Gastrocnemius medialis (tissue), 4 donors: Measurements from ENCODE around the gene KCNJ4.

ENCODE experiments used
- POLR2A ChIP-seq, 2 donors: fragments of 450-650 bp; IDR thresholded peaks; one replicate each; pipeline ENCODE4 v1.6.1; 2017; ENCODE audit warnings: antibody characterized with exemption in 2 of 2, mild to moderate bottlenecking in 2 of 2, moderate library complexity in 2 of 2
- TF ChIP-seq, protein P1 (sequence below), 5 experiments: fragments of 450-650 bp in 3 of 5; fragments of 200-600 bp in 2 of 5; sonication (generic) in 2 of 5; IDR thresholded peaks in 4 of 5; conservative IDR thresholded peaks in 1 of 5; 1 replicate in 4 of 5; 2 replicates in 1 of 5; pipeline ENCODE4 v1.5.1; 2016 to 2019; ENCODE audit warnings: antibody characterized with exemption in 5 of 5, mild to moderate bottlenecking in 3 of 5, moderate library complexity in 3 of 5

DNA sequence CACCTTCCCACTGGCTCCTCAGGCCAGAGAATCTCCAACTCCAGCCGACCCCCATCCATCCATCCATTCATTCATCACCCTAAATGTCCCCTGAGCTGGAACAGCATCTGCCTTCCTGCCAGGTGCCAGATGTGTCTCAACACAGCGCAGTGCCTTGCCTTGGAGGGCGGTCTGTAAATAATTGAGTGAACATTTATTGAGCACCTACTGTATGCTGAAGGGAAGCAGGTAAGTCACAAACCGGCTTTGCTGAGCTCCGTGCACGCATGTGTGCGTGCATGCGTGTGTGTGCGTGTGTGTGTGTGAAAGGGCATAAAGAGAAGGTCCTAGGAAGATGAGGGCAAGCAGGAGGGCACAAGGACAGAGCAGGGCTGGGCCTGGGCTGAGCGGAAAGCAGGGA is 10.2 kb downstream of the KCNJ4 start:
- TF ChIP-seq POLR2A (IDR thresholded peaks at IDR 0.05): no peak
- TF ChIP-seq, protein P1, sequence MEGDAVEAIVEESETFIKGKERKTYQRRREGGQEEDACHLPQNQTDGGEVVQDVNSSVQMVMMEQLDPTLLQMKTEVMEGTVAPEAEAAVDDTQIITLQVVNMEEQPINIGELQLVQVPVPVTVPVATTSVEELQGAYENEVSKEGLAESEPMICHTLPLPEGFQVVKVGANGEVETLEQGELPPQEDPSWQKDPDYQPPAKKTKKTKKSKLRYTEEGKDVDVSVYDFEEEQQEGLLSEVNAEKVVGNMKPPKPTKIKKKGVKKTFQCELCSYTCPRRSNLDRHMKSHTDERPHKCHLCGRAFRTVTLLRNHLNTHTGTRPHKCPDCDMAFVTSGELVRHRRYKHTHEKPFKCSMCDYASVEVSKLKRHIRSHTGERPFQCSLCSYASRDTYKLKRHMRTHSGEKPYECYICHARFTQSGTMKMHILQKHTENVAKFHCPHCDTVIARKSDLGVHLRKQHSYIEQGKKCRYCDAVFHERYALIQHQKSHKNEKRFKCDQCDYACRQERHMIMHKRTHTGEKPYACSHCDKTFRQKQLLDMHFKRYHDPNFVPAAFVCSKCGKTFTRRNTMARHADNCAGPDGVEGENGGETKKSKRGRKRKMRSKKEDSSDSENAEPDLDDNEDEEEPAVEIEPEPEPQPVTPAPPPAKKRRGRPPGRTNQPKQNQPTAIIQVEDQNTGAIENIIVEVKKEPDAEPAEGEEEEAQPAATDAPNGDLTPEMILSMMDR (IDR thresholded peaks at IDR 0.05 in 4 of 5, conservative IDR thresholded peaks at IDR 0.05 in 1 of 5): no peak
